Mesodermal cell (in vitro differentiated cells): ENCODE results near the gene GRAMD1B.

ENCODE experiments used
- H3K27ac ChIP-seq: 2 replicates; pipeline ENCODE4 v1.7.0; 2013; ENCODE audit warnings: mild to moderate bottlenecking, low read depth, low read length, moderate library complexity; ENCODE audit not compliant: severe bottlenecking
- H3K36me3 ChIP-seq: 2 replicates; pipeline ENCODE4 v1.7.1; 2013; ENCODE audit warnings: mild to moderate bottlenecking, low read length, moderate library complexity; ENCODE audit not compliant: control insufficient read depth, insufficient read depth
- H3K4me1 ChIP-seq: one replicate; pipeline ENCODE4 v1.7.1; 2013; ENCODE audit warnings: mild to moderate bottlenecking, low read length; ENCODE audit not compliant: insufficient read depth, control insufficient read depth, poor library complexity, severe bottlenecking
- H3K4me3 ChIP-seq: 2 replicates; pipeline ENCODE4 v1.7.0; 2013; ENCODE audit warnings: low read length, control low read depth, mild to moderate bottlenecking; ENCODE audit not compliant: insufficient read depth, poor library complexity, severe bottlenecking; ENCODE audit errors: extremely low read depth
- H3K9me3 ChIP-seq: 2 replicates; pipeline ENCODE4 v1.7.1; 2013; ENCODE audit warnings: mild to moderate bottlenecking, low read length, moderate library complexity; ENCODE audit not compliant: control insufficient read depth
- WGBS, 2 experiments: methylation state at CpG; one replicate each; pipeline ENCODE4 v1.1.5; 2013; ENCODE audit warnings: missing lambda C conversion rate in 2 of 2; ENCODE audit not compliant: insufficient coverage in 2 of 2; 5-methylcytosine and 5-hydroxymethylcytosine counted together

The GRAMD1B gene

DNA sequence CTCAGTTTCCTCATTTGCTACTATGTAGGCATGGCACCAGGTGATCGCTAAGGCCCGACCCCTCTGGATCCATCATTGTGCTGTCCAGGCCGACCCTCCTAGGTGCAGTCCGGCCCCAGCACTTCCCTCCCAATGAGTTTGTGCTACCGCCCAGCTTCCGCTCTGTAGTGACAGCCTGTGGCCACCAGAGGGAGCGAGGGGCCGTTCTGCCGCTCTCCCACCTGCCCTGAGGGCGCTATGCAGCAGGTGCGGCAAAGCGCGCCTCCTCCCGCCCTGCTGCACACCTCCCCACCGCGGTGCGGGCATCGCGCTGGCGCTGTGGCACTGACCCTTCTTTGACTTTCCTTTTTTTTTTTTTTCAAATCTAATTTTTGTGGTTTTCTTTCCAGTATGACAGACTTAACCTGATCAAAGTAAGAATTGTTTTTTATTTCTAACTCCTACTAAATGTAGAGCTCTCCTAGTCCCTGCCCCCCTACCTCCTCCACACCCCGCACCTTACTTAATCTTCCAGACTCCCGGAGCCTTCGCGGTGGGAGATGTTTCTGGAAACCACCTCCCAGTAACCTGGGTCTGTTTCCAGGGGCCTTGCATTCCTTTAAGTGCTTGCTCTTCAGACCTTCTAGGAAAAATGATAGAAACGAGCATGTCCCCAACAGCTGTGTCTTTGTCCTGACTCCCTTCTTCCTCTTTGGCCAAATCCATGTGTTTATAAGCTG lies 150.6 kb downstream of the GRAMD1B start:
- WGBS, 2 experiments = 12 to 25% methylated on average over 14 to 19 of the region's 25 CpGs
- H3K4me3 ChIP-seq = no peak overlapping the region
- peaks cover 4% of the 10 kb centered on the region for H3K4me1 ChIP-seq
- H3K27ac ChIP-seq = no peak overlapping the region
- H3K9me3 ChIP-seq = no peaks in the 10 kb centered on the region
- H3K36me3 ChIP-seq = no peaks in the 10 kb centered on the region

DNA sequence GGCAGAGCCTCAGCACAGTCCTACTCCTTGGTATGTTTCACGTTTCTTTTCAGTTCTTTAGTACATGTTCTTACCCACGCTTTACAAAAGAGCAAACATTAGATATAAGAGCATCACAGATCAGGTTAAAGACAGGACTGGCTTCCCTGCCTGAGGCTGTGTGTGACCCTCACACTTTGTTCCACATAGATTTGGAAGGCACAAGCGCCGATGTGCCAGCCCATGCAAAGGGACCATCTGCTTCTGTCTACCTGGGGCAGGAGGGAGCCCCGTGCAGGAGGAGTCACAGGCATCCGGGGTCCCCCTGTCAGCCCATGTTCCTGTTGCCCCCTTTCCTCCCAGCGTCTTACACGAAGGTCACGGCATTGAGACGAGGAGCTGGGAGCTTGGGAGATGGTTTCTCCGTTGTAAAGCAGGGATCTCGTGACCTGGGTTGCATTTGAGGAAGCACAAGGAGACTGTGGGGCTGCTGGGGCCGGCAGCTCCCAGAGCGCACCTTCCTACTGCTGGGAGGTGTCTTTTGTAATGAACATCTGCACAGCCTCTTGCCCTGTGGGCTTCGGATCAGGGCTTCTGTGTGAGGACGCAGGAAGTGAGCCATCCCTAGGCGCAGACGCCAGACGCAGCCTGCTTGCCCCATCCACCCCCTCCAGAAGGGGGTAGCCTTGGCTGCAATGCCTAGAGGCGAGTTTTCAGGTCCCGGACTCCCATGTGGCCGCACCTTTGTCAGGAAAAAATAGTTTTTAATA lies 151.8 kb downstream of the GRAMD1B start:
- Histone ChIP-seq H3K36me3 (no peaks in the 10 kb centered on the region), H3K27ac (no peak overlapping the region), H3K4me3 (no peak overlapping the region), H3K4me1 (peaks cover 12% of the 10 kb centered on the region), H3K9me3 (no peaks in the 10 kb centered on the region)
- 87 to 88% methylated on average over 18 to 20 of the region's 22 CpGs for WGBS, 2 experiments

GRCh38 chr11:123582992-123583504 lies 153.0 kb downstream of the GRAMD1B start:
- Histone ChIP-seq H3K4me1 (peaks cover 12% of the 10 kb centered on the region), H3K36me3 (no peaks in the 10 kb centered on the region), H3K27ac (no peak overlapping the region), H3K4me3 (no peak overlapping the region), H3K9me3 (no peaks in the 10 kb centered on the region)
- 82 to 86% methylated on average over 11 to 12 of the region's 12 CpGs for WGBS, 2 experiments

GRCh38 chr11:123584186-123584585 lies 154.1 kb downstream of the GRAMD1B start:
- H3K4me1 ChIP-seq = peaks cover 12% of the 10 kb centered on the region
- no peaks in the 10 kb centered on the region for H3K36me3 ChIP-seq
- H3K27ac ChIP-seq = no peak overlapping the region
- no peak overlapping the region for H3K4me3 ChIP-seq
- H3K9me3 ChIP-seq = no peaks in the 10 kb centered on the region
- WGBS, 2 experiments = 100% methylated on average over 2 of the region's 4 CpGs; no CpG with 5 or more reads in 1 of the 2 experiments

DNA sequence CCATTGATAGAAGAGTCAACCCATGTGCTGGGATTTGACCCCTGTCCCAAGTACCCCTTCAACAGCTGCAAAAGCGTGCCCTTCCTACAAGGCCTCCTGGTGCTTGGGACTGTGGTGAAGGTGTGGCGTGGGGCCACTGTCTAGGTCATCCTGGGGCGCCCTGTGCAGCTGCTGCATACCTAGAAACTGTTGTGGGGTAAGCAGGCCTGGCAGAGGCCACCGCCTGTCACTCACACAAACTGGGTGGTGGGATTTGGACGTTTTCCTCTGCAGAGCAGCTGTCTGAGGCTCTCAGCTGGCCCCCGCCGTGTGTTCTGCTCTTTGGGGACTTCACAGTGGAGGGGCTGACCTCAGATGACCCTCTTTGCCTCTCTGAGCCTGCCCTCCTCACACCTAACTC lies 154.7 kb downstream of the GRAMD1B start:
- H3K27ac ChIP-seq = no peak overlapping the region
- 84% methylated on average over 5 to 7 of the region's 7 CpGs for WGBS, 2 experiments
- no peaks in the 10 kb centered on the region for H3K36me3 ChIP-seq
- H3K9me3 ChIP-seq = no peaks in the 10 kb centered on the region
- peaks cover 12% of the 10 kb centered on the region for H3K4me1 ChIP-seq
- no peak overlapping the region for H3K4me3 ChIP-seq

DNA sequence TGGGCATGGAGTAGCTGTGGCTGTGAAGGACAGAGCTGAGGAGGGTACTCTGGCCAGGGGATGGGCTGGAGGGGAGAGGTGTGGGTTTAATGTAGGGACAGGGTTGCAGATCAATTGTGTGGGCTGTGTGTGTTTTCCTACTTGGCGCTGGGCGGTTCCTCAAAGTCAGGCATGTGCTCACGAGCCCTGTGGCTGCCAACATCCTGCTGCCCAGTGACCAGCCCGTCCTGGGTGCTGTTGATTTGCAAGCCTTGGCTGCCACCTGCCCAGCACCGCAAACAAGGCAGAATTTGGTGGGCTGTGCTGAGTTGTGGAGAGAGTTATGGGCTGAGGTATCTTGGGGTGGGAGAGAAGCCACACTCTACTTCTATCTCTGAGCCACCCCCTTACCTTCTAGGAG lies 155.1 kb downstream of the GRAMD1B start:
- Histone ChIP-seq H3K4me3 (no peak overlapping the region), H3K36me3 (no peaks in the 10 kb centered on the region), H3K9me3 (no peaks in the 10 kb centered on the region), H3K4me1 (peaks cover 16% of the 10 kb centered on the region), H3K27ac (no peak overlapping the region)
- 86 to 90% methylated on average over 3 to 5 of the region's 5 CpGs for WGBS, 2 experiments

GRCh38 chr11:123585706-123586105 lies 155.6 kb downstream of the GRAMD1B start:
- Histone ChIP-seq H3K27ac (no peak overlapping the region), H3K9me3 (no peaks in the 10 kb centered on the region), H3K4me1 (peaks cover 21% of the 10 kb centered on the region), H3K4me3 (no peak overlapping the region), H3K36me3 (no peaks in the 10 kb centered on the region)
- WGBS, 2 experiments = 75 to 76% methylated on average over 4 to 5 of the region's 5 CpGs

DNA sequence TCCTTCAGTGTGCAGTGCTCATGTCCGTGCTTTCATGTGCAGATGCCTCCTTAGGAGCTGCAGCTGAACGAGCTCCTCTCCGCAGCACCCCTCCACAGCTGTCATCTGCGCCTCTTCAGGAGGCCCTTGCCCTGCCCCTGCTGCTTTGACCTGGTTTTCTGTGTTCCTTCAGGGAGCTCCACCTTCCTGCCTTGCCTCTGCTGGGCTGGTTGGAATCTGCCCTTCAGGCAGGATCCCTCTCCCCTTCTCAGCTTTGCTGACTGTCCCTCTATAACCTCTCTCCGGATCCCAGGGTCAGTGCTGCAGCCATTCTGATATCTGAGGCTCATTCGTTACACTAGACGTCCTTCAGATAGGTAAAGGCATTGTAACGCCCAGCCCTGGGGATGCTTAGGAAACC lies 156.5 kb downstream of the GRAMD1B start:
- Histone ChIP-seq H3K36me3 (no peaks in the 10 kb centered on the region), H3K27ac (no peak overlapping the region), H3K4me1 (peaks cover 21% of the 10 kb centered on the region), H3K9me3 (no peaks in the 10 kb centered on the region), H3K4me3 (no peak overlapping the region)
- 85% methylated on average over 6 to 8 of the region's 8 CpGs for WGBS, 2 experiments

GRCh38 chr11:123587044-123587443 lies 157.0 kb downstream of the GRAMD1B start:
- Histone ChIP-seq H3K4me3 (no peak overlapping the region), H3K27ac (no peak overlapping the region), H3K36me3 (no peaks in the 10 kb centered on the region), H3K4me1 (peaks cover 21% of the 10 kb centered on the region), H3K9me3 (no peaks in the 10 kb centered on the region)
- WGBS, 2 experiments = 100% methylated on average over 1 of the region's 2 CpGs

DNA sequence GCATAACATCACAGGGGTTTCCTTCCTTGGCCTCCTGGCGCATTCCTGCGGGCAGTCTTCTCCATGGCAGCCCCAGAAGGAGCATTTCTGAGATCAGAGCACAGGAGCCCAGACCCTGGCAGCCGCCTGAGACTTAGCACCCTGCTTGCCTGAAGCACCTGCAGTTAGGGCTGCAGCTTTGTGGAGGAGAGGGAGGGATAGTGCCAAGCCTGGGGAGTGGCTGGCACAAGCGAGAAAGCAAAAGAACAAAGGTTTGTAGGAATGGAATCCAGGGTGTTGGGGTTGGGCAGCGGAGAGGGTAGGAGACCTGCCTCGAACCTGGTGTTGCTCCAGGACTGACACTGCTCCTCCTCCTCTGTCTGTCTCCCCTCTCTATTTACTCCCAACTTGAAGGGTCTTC lies 157.5 kb downstream of the GRAMD1B start:
- Histone ChIP-seq H3K36me3 (no peaks in the 10 kb centered on the region), H3K4me1 (peaks cover 21% of the 10 kb centered on the region), H3K27ac (no peak overlapping the region), H3K4me3 (no peak overlapping the region), H3K9me3 (no peaks in the 10 kb centered on the region)
- 90 to 100% methylated on average over 5 to 6 of the region's 6 CpGs for WGBS, 2 experiments
